GM12892 (cell line): Measurements from ENCODE around the gene MYL3.

ENCODE experiments used
- POLR2A ChIP-seq: IDR thresholded peaks from 2 replicates; pipeline ENCODE4 v1.6.1; 2011; ENCODE audit warnings: low read depth, low read length, control low read depth
- POLR2AphosphoS5 ChIP-seq: IDR thresholded peaks from 2 replicates; pipeline ENCODE4 v1.6.1; 2011; ENCODE audit warnings: low read depth, low read length, control low read depth
- TAF1 ChIP-seq: IDR thresholded peaks from 2 replicates; pipeline ENCODE4 v1.6.1; 2011; ENCODE audit warnings: low read depth, mild to moderate bottlenecking, control low read depth, low read length, borderline replicate concordance

DNA sequence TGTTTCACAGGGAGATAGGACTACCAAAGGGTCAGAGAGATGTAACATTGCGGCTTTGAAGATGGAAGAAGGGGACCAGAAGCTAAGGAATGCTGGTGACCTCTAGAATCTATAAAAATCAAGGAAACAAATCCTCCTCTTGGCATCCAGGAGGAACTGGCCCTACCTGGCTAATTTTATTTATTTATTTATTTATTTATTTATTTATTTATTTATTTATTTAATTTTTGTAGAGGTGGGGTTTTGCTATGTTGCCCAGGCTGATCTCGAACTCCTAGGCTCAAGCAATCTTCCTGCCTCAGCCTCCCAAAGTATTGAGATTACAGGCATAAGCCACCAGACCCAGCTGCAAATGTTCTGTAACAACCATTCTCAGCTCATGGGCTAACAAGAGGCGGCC lies 19.7 kb downstream of the MYL3 start:
- no peak for TF ChIP-seq POLR2A
- no peak for TF ChIP-seq POLR2AphosphoS5
- no peak for TF ChIP-seq TAF1
